Fibroblast of skin of left quadriceps (primary cell): Measurements from ENCODE around the gene PRDM1.

Experiments
- DNase-seq, 2 experiments: peaks; one replicate each; pipeline ENCODE4 v3.0.0-alpha.2; 2013; ENCODE audit warnings: low read depth in 2 of 2

Gene PRDM1

GRCh38 chr6:106070636-106071035 is 15.5 kb upstream of the PRDM1 start:
- DNase-seq = no peak

- no peak for DNase-seq
These were observed 13.5 kb upstream of the PRDM1 start for GRCh38 chr6:106072501-106073090.

GRCh38 chr6:106074146-106074545 is 12.0 kb upstream of the PRDM1 start:
- DNase-seq = no peak

DNA sequence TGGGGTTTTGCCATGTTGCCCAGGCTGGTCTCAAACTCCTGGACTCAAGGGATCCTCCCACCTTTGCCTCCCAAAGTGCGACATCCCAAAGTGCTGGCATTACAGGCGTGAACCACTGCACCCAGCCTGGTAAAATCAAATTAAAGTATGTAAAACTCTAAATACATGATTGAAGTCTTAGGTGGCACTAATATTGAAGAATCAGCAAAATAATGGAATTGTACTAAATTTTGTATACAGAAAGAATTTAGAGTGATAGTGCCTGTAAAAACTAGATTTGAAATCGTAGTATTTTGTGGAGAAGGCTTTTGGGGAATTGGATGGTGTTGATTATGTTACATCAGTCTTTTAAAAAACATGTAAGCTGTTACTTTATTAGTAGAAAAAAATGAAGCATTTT is 10.0 kb upstream of the PRDM1 start:
- no peak for DNase-seq

DNA sequence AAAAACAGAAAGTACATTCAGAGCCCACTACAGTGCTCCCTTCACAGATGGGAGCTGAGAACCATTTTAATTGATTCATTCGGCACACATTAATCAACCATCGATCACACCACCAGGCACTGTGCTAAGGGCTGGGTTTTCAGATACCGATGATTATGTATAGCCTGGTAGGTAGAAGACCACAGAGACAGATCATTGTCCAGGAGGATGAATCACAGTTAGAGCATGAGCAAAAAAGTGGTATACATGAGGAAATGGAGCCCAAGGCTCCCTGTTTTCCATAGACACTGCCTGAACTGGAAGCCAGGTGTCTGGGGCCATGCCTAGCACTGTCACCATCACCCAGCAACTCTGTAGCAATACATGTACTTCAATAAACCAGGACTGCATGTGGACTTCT is 9.0 kb upstream of the PRDM1 start:
- no peak for DNase-seq

GRCh38 chr6:106077881-106078280 is 8.3 kb upstream of the PRDM1 start:
- DNase-seq = no peak

DNA sequence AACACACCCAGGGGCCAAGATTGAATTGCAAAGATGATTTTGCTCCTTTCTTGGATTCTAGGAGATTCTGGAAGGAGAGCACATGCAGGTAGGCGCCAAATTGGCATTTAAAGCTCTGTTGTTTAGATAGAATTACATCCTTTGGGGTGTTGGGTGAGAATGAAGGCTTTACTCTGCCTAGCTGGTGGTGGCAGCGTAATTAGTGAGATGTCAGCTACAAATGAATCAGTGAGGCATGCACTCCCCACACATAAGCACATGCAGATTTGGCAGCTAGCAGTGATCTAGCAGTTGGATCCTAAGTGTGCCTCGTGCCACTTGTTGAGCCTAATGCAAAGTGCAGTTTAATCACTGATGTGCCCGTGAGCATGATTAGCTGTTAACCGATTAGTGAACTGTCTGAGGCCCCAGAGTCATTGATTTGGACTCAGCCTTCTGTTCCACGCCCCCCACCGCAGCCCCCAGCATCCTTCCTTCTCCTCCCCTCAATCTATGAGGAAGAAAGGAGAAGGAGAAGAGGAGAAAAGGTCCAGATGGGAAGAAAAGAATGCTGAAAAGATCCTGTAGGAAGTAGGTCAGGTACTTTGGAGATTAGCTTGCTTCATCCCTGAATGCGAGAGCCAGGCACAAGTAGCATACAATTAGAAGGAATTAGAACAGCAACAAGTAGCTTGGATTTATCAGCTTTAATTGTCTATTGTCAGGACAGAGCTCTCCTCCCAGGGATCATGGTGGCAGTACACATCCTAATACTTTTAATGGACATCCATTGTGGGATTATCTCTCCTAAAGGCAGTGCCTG is 6.0 kb upstream of the PRDM1 start:
- DNase-seq = no peak

DNA sequence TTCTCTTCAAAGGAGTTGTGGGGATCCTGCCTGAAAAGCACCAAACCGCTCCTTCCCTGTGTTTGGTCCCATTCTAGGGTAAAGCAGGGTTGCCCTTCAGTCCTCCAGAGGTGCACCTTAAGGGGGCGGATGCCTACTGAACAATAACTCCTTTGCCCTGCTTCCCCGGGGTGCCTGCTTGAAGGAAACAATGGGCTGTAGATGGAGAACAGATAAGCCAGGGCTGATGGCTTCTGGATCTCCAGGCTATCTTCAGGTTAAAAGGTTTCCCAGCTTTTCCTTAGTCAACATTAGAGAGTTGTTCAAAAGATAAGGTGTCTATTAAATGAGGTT is 5.4 kb upstream of the PRDM1 start:
- DNase-seq = no peak

GRCh38 chr6:106081715-106082114 is 4.4 kb upstream of the PRDM1 start:
- DNase-seq = no peak

DNA sequence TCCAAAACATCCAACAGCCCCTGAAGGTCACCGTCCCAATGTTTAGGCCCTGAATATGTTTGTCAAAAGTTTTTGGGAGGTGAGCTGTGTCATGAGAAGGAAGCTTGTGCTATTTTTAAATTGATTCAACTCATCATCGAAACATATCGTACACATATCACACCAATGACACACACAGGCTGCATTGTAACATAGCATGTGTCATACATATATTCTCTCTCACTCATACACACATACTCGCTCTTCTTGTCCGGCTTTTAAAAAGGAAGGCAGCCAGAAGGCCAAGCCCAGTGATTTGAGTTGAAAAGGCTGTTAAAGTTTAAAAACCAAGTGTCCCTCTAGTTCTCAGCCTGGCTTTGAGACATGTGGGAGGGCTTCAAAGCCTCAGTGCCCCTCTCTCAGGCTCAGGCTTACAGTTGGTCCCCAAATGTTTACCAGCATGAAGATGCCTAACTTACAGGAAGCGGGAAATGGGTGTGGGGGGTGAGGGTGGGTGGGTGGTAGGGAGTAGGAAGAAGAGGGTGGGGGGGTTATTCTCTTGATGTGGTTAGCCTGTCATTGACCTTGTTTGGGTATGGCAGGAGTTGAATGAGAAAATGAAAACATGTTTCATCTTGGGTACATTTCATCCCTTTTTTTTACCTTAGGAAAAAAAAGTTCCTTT is 3.3 kb upstream of the PRDM1 start:
- peak in 1 of 2 experiments; percentile 64 for DNase-seq

DNA sequence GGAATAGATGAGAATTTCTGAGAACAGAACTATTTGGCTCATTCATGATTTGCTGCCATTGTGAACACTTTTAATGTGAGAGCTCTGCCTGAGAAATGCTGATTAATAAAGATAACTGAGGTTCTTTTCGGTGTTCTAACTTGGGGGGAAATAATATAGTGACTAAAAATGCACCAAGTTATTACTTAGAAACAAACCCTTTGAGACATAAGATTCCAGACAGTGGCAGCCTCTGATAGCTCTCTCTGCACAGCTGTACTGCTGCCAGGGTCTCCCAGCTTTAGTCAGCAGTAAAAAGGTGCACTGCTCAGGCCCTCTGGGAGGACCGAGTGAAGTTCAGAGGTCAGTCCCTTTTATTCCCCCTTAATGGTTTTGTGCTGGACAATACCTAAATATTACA is 2.5 kb upstream of the PRDM1 start:
- no peak for DNase-seq

DNA sequence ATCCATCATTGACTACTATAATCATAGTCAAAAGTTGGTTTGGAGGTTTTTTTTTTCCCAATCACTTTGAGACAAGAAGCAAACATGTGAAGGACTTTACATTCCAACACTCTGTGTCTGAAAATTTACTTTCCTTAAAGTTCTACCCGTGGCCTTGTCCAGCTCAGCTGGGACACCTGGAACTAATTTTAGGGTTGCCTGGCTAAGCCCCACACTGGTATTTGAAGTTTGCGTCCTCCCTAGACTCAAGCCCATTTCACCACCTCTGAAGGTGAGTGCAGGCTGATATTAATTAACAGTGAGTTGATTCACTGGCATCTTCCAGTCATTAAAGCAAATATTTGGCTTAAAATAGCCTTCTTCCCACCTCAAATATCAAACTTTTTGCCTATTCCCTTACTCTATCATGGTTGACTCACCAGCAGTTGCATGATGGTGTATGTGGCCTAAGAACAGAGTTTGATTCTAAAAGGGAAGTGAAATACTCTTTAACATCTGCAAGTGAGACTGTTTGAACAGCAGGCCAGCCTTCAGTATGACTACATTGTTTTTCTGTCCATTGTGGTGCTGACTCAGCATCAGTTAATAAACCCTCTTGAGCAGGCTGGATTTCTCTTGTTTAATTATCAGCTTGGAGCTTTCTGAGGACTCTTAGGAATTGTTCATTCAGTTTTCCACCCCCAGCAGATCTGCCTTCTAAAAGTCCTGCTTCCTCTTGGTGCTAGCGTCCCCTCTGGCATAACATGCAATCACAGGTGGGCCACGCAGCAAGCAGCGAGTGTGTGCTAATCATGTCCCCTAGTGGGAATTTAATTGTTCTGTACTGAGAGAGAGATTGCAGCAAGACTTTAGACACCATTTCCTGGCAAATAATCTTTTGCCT is 1.8 kb upstream of the PRDM1 start:
- peak; percentile 89 for DNase-seq

GRCh38 chr6:106084989-106085691 is 996 bp upstream of the PRDM1 start:
- DNase-seq = no peak

- no peak for DNase-seq
These were observed 498 bp upstream of the PRDM1 start for GRCh38 chr6:106085692-106085983.

DNA sequence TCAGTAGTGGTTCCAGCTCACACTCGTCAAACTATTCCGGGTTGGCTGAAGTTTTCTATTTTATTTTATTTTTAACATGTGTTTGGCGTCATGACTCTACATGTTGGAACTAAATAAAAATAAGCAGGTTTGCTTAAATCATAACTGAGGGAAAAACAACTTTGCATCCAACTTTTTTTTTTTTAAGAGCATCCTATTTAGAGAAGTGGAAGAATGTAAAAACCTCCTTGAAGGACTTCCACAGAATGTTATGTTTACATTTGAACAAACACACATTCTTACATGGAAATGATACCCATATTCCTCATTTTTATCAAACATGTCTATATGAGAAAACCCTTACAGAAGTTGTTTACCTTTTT is 659 bp downstream of the PRDM1 start:
- DNase-seq = no peak

- no peak for DNase-seq
These were observed 1.6 kb downstream of the PRDM1 start for GRCh38 chr6:106087548-106088325.

DNA sequence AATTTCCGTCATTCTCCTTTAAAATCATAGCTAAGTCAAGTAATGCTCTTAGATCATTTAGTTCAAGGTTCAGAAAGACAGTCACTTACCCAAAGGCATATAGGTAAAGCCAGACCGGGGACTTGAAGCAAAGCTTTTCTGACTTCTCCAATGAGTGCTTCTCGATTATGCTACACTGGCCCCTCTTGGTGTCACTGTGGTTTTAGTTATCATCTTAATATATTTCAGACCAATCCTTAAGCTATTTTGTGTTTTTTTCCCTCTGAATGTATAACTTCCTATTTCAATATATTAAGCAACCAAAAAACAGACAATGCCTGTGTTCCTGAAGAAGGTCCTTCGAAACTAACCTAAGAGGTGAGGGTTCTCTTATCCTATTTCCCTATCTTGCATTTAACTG is 3.9 kb downstream of the PRDM1 start:
- DNase-seq = no peak

GRCh38 chr6:106092279-106092678 is 6.1 kb downstream of the PRDM1 start:
- no peak for DNase-seq

DNA sequence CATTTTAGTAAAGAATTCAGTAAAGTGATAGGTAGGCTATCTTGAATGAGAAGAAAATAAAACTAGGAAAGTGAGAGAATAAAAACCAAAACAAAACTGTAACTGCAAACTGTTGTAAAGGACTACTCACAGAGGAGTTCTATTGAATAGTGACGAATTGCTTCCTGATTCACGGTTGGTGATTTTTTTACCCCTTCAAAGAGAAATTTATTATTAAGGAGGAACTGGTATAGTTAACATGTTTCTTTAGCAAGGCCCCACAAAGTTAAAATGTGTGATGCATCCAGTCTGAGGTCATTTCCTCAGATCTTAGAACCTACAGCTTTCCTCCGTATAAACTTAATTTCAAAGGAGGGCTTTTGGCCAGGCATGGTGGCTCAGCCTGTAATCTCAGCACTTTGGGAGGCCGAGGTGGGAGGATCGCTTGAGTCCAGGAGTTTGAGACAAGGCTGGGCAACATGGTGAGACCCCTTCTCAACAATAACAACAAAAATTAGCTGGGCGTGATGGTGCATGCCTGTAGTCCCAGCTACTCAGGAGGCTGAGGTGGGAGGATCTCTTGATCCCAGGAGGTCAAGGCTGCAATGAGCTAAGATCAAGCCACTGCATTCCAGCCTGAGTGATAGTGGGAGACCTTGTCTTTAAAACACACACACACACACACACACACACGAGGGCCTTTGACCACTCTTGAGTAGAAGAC is 8.3 kb downstream of the PRDM1 start:
- DNase-seq = no peak

GRCh38 chr6:106094964-106095335 is 8.8 kb downstream of the PRDM1 start:
- DNase-seq = no peak
